PC-3 (cell line): ENCODE data around the gene RNF11. TPM values are rescaled to one million over a fixed set of nuclear protein-coding genes. Genes with fewer than 3 reads are reported as not detected.

Source experiments
- ATAC-seq: fragments of 200-7000 bp; cut with Tn5 transposase; 2 replicates; pipeline ENCODE4 v1.9.1; 2020; ENCODE audit warnings: mild to moderate bottlenecking, moderate library complexity
- BruUV-seq: library from RNA; stranded (reverse); fragments of 400-500 nt; replicated peaks from 2 replicates; lab custom pipeline; 2021; lab: Mats Ljungman, UMichigan
- CTCF ChIA-PET: fragments of 300-600 bp; sonication (Branson Sonifier 250); formaldehyde crosslinking; loops from one replicate; lab custom pipeline; 2022; ENCODE audit warnings: antibody characterized with exemption; lab: Charles Lee
- POLR2A ChIA-PET: fragments of 300-600 bp; sonication (Branson Sonifier 250); formaldehyde crosslinking; loops from one replicate; lab custom pipeline; 2022; ENCODE audit warnings: antibody characterized with exemption; ENCODE audit not compliant: unreplicated experiment; lab: Charles Lee
- DNase-seq: peaks from one replicate; pipeline ENCODE4 v3.0.0-alpha.2; 2015
- H2AFZ ChIP-seq: fragments of 300-600 bp; sonication (generic); 2 replicates; pipeline ENCODE4 v1.6.0; 2016; ENCODE audit warnings: antibody characterized with exemption, low read length
- H3F3A ChIP-seq: fragments of 300-600 bp; sonication (generic); one replicate; pipeline ENCODE4 v1.6.0; 2017; ENCODE audit warnings: antibody characterized with exemption, low read length, control low read depth, mild to moderate bottlenecking; ENCODE audit not compliant: unreplicated experiment
- H3K27ac ChIP-seq: fragments of 300-600 bp; sonication (generic); 2 replicates; pipeline ENCODE4 v1.5.1; 2016; ENCODE audit warnings: mild to moderate bottlenecking, low read length
- H3K27me3 ChIP-seq: fragments of 300-600 bp; sonication (generic); 2 replicates; pipeline ENCODE4 v1.6.1; 2016; ENCODE audit warnings: low read length, mixed read lengths
- H3K36me3 ChIP-seq: fragments of 300-600 bp; sonication (generic); 2 replicates; pipeline ENCODE4 v1.6.1; 2016; ENCODE audit warnings: low read depth, mixed run types, low read length, mixed read lengths
- H3K4me1 ChIP-seq: fragments of 300-600 bp; sonication (generic); 2 replicates; pipeline ENCODE4 v1.5.1; 2016; ENCODE audit warnings: low read length; ENCODE audit not compliant: insufficient read depth
- H3K4me2 ChIP-seq: fragments of 300-600 bp; sonication (generic); 2 replicates; pipeline ENCODE4 v1.6.0; 2016; ENCODE audit warnings: low read length
- H3K4me3 ChIP-seq: fragments of 300-600 bp; sonication (generic); 2 replicates; pipeline ENCODE4 v1.5.1; 2016; ENCODE audit warnings: mild to moderate bottlenecking, low read length, mixed read lengths
- H3K79me2 ChIP-seq: fragments of 300-600 bp; sonication (generic); 2 replicates; pipeline ENCODE4 v1.6.1; 2017; ENCODE audit warnings: low read length, mixed read lengths
- H3K9ac ChIP-seq: fragments of 300-600 bp; sonication (generic); 2 replicates; pipeline ENCODE4 v1.6.0; 2016; ENCODE audit warnings: mild to moderate bottlenecking, low read length
- H3K9me2 ChIP-seq: fragments of 300-600 bp; sonication (generic); replicated peaks from 2 replicates; pipeline ENCODE4 v1.6.1; 2016; ENCODE audit warnings: mixed run types, low read length, mixed read lengths
- H3K9me3 ChIP-seq: fragments of 300-600 bp; sonication (generic); 2 replicates; pipeline ENCODE4 v1.6.1; 2016; ENCODE audit warnings: low read length, mixed read lengths
- H4K20me1 ChIP-seq: fragments of 300-600 bp; sonication (generic); 2 replicates; pipeline ENCODE4 v1.6.1; 2016; ENCODE audit warnings: low read length, mixed read lengths
- EZH2 ChIP-seq: fragments of 300-600 bp; sonication (generic); IDR thresholded peaks from one replicate; pipeline ENCODE4 v1.6.1; 2017; ENCODE audit warnings: antibody characterized with exemption, mild to moderate bottlenecking, low read length; ENCODE audit not compliant: unreplicated experiment
- EZH2phosphoT487 ChIP-seq: fragments of 300-600 bp; sonication (generic); IDR thresholded peaks from 2 replicates; pipeline ENCODE4 v1.6.1; 2018; ENCODE audit warnings: mild to moderate bottlenecking, antibody characterized with exemption, low read length, borderline replicate concordance
- intact Hi-C: fragments of 100-400 bp; cut with micrococcal nuclease; formaldehyde crosslinking; loops from 2 replicates; pipeline ENCODE4 v1.9.0; 2023
- total RNA-seq: library from RNA; depleted of rRNA; stranded (reverse); fragments of >200 nt; gene quantifications from 2 replicates; pipeline ENCODE4 v1.2.3, GENCODE V29; 2014
- TF ChIP-seq, protein P1 (sequence below): fragments of 300-600 bp; sonication (generic); conservative IDR thresholded peaks from 2 replicates; pipeline ENCODE4 v1.5.1; 2017; ENCODE audit warnings: antibody characterized with exemption, low read depth, mild to moderate bottlenecking, low read length

The RNF11 gene
- total RNA-seq, 1 experiment from 2014 or later: 169 TPM

- Histone ChIP-seq H3K9ac (no peak overlapping the region), H3K4me1 (0 out of 2 replicates have a peak, but pooled peaks cover 2% of the 10 kb centered on the region), H4K20me1 (no peaks in the 10 kb centered on the region), H3K27ac (no peak overlapping the region), H2AFZ (no peak overlapping the region), H3K4me3 (no peak overlapping the region), H3F3A (no peaks in the 10 kb centered on the region), H3K36me3 (no peaks in the 10 kb centered on the region), H3K4me2 (no peak overlapping the region), H3K9me3 (no peaks in the 10 kb centered on the region), H3K9me2 (no peaks in the 10 kb centered on the region), H3K27me3 (no peaks in the 10 kb centered on the region), H3K79me2 (no peaks in the 10 kb centered on the region)
- intact Hi-C loops: no loop called here
- BruUV-seq: no TSS peak
- CTCF ChIA-PET: no interaction called here
- no peak for DNase-seq
- no peak for TF ChIP-seq EZH2phosphoT487
- TF ChIP-seq, protein P1, sequence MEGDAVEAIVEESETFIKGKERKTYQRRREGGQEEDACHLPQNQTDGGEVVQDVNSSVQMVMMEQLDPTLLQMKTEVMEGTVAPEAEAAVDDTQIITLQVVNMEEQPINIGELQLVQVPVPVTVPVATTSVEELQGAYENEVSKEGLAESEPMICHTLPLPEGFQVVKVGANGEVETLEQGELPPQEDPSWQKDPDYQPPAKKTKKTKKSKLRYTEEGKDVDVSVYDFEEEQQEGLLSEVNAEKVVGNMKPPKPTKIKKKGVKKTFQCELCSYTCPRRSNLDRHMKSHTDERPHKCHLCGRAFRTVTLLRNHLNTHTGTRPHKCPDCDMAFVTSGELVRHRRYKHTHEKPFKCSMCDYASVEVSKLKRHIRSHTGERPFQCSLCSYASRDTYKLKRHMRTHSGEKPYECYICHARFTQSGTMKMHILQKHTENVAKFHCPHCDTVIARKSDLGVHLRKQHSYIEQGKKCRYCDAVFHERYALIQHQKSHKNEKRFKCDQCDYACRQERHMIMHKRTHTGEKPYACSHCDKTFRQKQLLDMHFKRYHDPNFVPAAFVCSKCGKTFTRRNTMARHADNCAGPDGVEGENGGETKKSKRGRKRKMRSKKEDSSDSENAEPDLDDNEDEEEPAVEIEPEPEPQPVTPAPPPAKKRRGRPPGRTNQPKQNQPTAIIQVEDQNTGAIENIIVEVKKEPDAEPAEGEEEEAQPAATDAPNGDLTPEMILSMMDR: no peak
- TF ChIP-seq EZH2: no peak
- POLR2A ChIA-PET: no interaction called here
- ATAC-seq: no peak
Observed at GRCh38 chr1:51304360-51304759, 68.3 kb downstream of the RNF11 start.

- no peak overlapping the region for H3K9ac ChIP-seq
- POLR2A ChIA-PET: no interaction called here
- no peaks in the 10 kb centered on the region for H3K9me2 ChIP-seq
- no peak for ATAC-seq
- H3K4me2 ChIP-seq: no peak overlapping the region
- BruUV-seq: no TSS peak
- H3F3A ChIP-seq: no peaks in the 10 kb centered on the region
- intact Hi-C loops: no loop called here
- no peaks in the 10 kb centered on the region for H3K36me3 ChIP-seq
- no peaks in the 10 kb centered on the region for H3K79me2 ChIP-seq
- H3K4me3 ChIP-seq: no peak overlapping the region
- no peak overlapping the region for H2AFZ ChIP-seq
- H3K4me1 ChIP-seq: 0 out of 2 replicates have a peak, but pooled peaks cover 6% of the 10 kb centered on the region
- no peaks in the 10 kb centered on the region for H4K20me1 ChIP-seq
- CTCF ChIA-PET: no interaction called here
- TF ChIP-seq EZH2phosphoT487 (no peak), EZH2 (no peak)
- TF ChIP-seq, protein P1: no peak
- H3K27ac ChIP-seq: no peak overlapping the region
- no peak for DNase-seq
- H3K9me3 ChIP-seq: no peaks in the 10 kb centered on the region
- H3K27me3 ChIP-seq: no peaks in the 10 kb centered on the region
Observed at GRCh38 chr1:51305371-51305823, 69.3 kb downstream of the RNF11 start.

DNA sequence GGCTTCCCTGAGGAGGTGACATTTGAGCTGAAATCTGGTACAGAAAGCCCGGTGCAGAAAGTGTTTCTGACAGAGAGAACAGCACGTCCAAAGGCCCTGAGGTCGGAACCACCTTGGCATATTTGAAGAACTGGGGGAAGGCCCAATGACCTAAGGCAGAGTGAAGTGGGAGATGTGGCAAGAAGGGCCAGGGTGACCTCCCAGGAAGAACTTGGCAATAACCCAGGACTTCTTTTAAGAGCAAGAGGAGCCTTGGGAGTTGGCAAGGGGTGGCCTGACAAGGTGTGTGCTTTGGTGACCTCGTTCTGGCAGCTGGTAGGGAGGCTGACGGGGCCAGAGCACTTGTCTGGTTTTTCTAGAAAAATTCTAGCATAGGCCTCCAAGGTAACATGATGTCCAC lies 70.9 kb downstream of the RNF11 start:
- H3F3A ChIP-seq: no peaks in the 10 kb centered on the region
- BruUV-seq: no TSS peak
- H3K4me3 ChIP-seq: no peak overlapping the region
- H3K79me2 ChIP-seq: no peaks in the 10 kb centered on the region
- H3K9me2 ChIP-seq: no peaks in the 10 kb centered on the region
- H3K27ac ChIP-seq: no peak overlapping the region
- no peak overlapping the region for H3K9ac ChIP-seq
- ChIA-PET CTCF (no interaction called here), POLR2A (no interaction called here)
- peaks cover 11% of the 10 kb centered on the region; the same call in 1 of the 2 replicates for H3K4me1 ChIP-seq
- H2AFZ ChIP-seq: no peak overlapping the region
- no peaks in the 10 kb centered on the region for H3K36me3 ChIP-seq
- H3K27me3 ChIP-seq: no peaks in the 10 kb centered on the region
- no peak overlapping the region for H3K4me2 ChIP-seq
- intact Hi-C loops: no loop called here
- no peaks in the 10 kb centered on the region for H4K20me1 ChIP-seq
- ATAC-seq: no peak
- no peak for DNase-seq
- no peak for TF ChIP-seq EZH2phosphoT487
- TF ChIP-seq, protein P1: no peak
- no peak for TF ChIP-seq EZH2
- H3K9me3 ChIP-seq: no peaks in the 10 kb centered on the region
